ENCODE data around the gene NOTCH1.

DNA sequence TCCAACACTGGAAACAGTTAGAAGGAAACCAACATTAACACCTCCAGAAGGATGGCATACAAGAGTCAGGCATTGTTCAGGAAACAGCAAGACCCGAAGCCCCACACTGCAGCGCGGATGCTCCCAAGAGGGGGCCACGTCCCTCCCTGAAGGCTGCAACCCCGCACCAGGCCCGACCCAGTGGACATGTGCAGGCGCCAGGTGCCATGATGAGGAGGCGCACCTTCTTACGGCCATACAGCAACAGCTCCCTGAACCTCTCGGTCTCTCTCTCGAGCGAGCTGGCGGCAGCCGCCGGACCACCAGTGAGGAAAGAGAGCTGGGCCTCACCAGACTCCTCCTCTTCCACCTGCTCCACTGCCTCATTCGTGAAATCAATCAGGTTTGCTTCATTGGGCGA, 83.2 kb downstream of the NOTCH1 start:
- TF ChIP-seq, protein P1, sequence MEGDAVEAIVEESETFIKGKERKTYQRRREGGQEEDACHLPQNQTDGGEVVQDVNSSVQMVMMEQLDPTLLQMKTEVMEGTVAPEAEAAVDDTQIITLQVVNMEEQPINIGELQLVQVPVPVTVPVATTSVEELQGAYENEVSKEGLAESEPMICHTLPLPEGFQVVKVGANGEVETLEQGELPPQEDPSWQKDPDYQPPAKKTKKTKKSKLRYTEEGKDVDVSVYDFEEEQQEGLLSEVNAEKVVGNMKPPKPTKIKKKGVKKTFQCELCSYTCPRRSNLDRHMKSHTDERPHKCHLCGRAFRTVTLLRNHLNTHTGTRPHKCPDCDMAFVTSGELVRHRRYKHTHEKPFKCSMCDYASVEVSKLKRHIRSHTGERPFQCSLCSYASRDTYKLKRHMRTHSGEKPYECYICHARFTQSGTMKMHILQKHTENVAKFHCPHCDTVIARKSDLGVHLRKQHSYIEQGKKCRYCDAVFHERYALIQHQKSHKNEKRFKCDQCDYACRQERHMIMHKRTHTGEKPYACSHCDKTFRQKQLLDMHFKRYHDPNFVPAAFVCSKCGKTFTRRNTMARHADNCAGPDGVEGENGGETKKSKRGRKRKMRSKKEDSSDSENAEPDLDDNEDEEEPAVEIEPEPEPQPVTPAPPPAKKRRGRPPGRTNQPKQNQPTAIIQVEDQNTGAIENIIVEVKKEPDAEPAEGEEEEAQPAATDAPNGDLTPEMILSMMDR (IDR thresholded peaks at IDR 0.05), result no peak
- TF ChIP-seq POLR2A (IDR thresholded peaks at IDR 0.05) (no peak), EP300 (IDR thresholded peaks at IDR 0.05) (no peak), POLR2AphosphoS5 (IDR thresholded peaks at IDR 0.05) (no peak)

Measured in gastroesophageal sphincter (tissue), 3 donors.